Osteocyte (in vitro differentiated cells): ENCODE results near the gene PRIM2. TPM values are rescaled to one million over a fixed set of nuclear protein-coding genes. Genes with fewer than 3 reads are reported as not detected.
"Not testable (repeated sequence)": the region's sequence is repeated elsewhere in the genome, so short reads cannot be mapped to it uniquely, and the experiment has no call there.

Experiments used
- DNase-seq: peaks from one replicate; pipeline ENCODE4 v3.0.0; 2021; ENCODE audit warnings: mixed read lengths; ENCODE audit not compliant: unreplicated experiment; ENCODE audit errors: extremely low spot score
- H3K27ac Mint-ChIP-seq: one replicate; pipeline ENCODE4 v1.8.0; 2021; ENCODE audit warnings: mild to moderate bottlenecking, mixed read lengths; ENCODE audit not compliant: unreplicated experiment
- H3K27me3 Mint-ChIP-seq: one replicate; pipeline ENCODE4 v1.8.0; 2021; ENCODE audit warnings: mixed read lengths; ENCODE audit not compliant: unreplicated experiment
- H3K36me3 Mint-ChIP-seq: one replicate; pipeline ENCODE4 v1.8.0; 2021; ENCODE audit warnings: mixed read lengths; ENCODE audit not compliant: unreplicated experiment
- H3K4me1 Mint-ChIP-seq: one replicate; pipeline ENCODE4 v1.8.0; 2021; ENCODE audit warnings: mixed read lengths; ENCODE audit not compliant: unreplicated experiment
- H3K4me3 Mint-ChIP-seq: one replicate; pipeline ENCODE4 v1.8.0; 2021; ENCODE audit warnings: mild to moderate bottlenecking, moderate library complexity, mixed read lengths; ENCODE audit not compliant: unreplicated experiment
- H3K9me3 Mint-ChIP-seq: one replicate; pipeline ENCODE4 v1.8.0; 2021; ENCODE audit warnings: mixed read lengths; ENCODE audit not compliant: unreplicated experiment
- total RNA-seq: library from RNA; stranded (reverse); gene quantifications from 2 replicates; pipeline ENCODE4 v1.2.1, GENCODE V29; 2021
- TF ChIP-seq, protein P1 (sequence below): fragments of 200-600 bp; sonication (generic); IDR thresholded peaks from 2 replicates; pipeline ENCODE4 v1.5.0; 2021; ENCODE audit warnings: antibody characterized with exemption, mild to moderate bottlenecking, moderate library complexity

The PRIM2 gene
- total RNA-seq, 1 donor from 2014 or later: 10.4 TPM

GRCh38 chr6:57432919-57433684 is 115.7 kb downstream of the PRIM2 start:
- Mint-ChIP-seq H3K27me3 (no peaks in the 10 kb centered on the region), H3K27ac (peak overlapping the region; percentile 80), H3K9me3 (no peaks in the 10 kb centered on the region), H3K4me1 (peaks cover 39% of the 10 kb centered on the region), H3K36me3 (peaks cover 2% of the 10 kb centered on the region), H3K4me3 (no peak overlapping the region)
- TF ChIP-seq, protein P1, sequence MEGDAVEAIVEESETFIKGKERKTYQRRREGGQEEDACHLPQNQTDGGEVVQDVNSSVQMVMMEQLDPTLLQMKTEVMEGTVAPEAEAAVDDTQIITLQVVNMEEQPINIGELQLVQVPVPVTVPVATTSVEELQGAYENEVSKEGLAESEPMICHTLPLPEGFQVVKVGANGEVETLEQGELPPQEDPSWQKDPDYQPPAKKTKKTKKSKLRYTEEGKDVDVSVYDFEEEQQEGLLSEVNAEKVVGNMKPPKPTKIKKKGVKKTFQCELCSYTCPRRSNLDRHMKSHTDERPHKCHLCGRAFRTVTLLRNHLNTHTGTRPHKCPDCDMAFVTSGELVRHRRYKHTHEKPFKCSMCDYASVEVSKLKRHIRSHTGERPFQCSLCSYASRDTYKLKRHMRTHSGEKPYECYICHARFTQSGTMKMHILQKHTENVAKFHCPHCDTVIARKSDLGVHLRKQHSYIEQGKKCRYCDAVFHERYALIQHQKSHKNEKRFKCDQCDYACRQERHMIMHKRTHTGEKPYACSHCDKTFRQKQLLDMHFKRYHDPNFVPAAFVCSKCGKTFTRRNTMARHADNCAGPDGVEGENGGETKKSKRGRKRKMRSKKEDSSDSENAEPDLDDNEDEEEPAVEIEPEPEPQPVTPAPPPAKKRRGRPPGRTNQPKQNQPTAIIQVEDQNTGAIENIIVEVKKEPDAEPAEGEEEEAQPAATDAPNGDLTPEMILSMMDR: no peak
- DNase-seq: no peak

- not testable (repeated sequence) for DNase-seq, H3K36me3 Mint-ChIP-seq, H3K9me3 Mint-ChIP-seq, H3K27me3 Mint-ChIP-seq, H3K4me3 Mint-ChIP-seq
- H3K4me1 Mint-ChIP-seq: peaks cover 41% of the 10 kb centered on the region
- peak overlapping the region; percentile 21 for H3K27ac Mint-ChIP-seq
Observed at GRCh38 chr6:57433790-57434189, 116.4 kb downstream of the PRIM2 start.

DNA sequence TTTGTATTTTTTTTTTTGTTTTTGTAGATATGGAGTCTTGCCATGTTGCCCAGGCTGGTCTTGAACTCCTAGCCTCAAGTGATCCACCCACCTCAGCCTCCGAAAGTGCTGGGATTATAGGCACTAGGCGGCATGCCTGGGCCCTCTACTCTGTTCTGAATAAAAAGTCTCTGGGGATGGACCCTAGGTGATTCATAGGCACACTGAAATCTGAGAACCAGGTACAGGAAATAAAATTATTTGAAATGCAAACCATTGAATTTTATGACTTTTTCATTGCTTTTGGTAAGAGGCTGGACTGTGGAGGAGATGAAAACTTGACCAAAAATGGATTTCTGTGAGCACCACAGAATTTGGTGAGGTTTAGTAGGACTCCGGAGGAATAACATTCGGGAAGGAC is 117.5 kb downstream of the PRIM2 start:
- Mint-ChIP-seq H3K9me3 (no peaks in the 10 kb centered on the region), H3K27me3 (no peaks in the 10 kb centered on the region), H3K27ac (no peak overlapping the region), H3K36me3 (peaks cover 2% of the 10 kb centered on the region), H3K4me1 (peaks cover 41% of the 10 kb centered on the region), H3K4me3 (no peak overlapping the region)
- no peak for DNase-seq
- TF ChIP-seq, protein P1: no peak

DNA sequence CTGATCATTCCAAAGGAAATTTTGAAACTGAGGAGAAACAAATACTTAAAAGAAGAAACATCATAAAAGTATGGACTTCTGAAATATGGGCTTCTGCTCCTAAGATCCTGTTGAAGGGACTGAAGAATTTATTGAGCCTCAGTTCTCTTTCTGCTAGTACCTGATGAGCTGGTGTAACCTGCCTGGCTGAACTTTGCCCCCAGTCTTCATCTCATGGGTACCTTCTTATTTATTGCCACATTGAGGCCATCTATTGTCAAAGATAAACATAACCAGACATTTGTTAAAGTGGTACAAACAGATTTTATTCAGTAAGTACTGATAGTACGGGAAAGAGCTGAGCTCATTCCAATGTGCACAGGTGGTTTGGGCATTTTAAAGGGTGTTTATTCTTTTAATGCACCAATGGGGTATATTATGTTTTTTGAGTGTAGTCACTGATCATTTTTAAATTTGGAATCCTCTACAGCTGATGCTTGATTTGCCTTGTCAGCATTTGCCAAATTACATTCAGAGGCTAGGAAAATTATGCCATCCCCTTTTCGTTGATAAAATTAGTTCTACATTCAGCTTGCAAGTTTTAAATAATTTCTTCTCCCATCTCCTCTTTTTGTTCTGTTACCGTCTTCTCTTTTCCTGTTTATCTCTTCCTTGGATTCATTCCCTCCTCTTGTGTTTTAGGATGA is 118.2 kb downstream of the PRIM2 start:
- Mint-ChIP-seq H3K4me1 (peaks cover 41% of the 10 kb centered on the region), H3K27me3 (no peaks in the 10 kb centered on the region), H3K9me3 (no peaks in the 10 kb centered on the region), H3K36me3 (peaks cover 2% of the 10 kb centered on the region), H3K4me3 (no peak overlapping the region), H3K27ac (no peak overlapping the region)
- TF ChIP-seq, protein P1: no peak
- DNase-seq: no peak

DNA sequence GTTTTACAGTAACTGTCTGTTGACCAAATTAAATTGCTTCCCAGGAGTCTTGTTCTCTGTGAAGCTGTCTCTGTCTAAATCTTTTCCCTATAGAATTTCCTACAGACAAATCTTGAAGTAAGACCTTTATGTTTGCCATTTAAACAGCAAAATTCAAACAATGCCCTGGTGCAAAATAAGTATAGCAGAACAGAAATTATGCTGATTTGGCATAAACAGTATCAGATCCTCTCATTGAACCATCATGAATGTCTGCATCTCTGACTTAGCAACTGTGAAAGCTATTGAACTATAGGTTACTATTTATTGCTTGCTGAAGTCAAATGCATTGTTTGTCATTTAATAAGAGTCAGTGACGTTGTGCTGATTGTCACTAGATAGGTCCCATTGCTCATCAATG is 123.3 kb downstream of the PRIM2 start:
- not testable (repeated sequence) for H3K9me3 Mint-ChIP-seq, H3K4me3 Mint-ChIP-seq, DNase-seq, H3K27ac Mint-ChIP-seq, H3K4me1 Mint-ChIP-seq, H3K27me3 Mint-ChIP-seq, H3K36me3 Mint-ChIP-seq

DNA sequence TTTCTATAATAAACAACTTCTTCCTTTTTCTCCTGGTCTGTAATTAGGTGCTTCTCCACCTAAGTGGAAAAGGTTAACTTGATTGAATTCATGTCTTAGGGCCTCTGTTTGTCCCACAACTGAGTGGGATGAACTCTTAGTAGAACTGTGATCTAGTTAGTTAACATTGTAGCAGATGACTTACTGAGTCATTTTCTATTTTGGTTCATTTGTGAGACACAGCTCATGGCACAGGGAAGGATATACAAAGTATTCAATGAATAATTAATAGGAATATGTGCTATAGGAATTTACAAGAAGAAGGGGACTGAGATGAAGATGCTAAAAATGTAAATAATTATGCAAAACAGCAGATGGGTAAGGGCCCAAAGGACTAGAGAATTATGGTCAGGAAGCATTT is 124.7 kb downstream of the PRIM2 start:
- H3K4me3 Mint-ChIP-seq, H3K9me3 Mint-ChIP-seq, H3K27me3 Mint-ChIP-seq, H3K27ac Mint-ChIP-seq, DNase-seq, H3K4me1 Mint-ChIP-seq, H3K36me3 Mint-ChIP-seq: not testable (repeated sequence)

DNA sequence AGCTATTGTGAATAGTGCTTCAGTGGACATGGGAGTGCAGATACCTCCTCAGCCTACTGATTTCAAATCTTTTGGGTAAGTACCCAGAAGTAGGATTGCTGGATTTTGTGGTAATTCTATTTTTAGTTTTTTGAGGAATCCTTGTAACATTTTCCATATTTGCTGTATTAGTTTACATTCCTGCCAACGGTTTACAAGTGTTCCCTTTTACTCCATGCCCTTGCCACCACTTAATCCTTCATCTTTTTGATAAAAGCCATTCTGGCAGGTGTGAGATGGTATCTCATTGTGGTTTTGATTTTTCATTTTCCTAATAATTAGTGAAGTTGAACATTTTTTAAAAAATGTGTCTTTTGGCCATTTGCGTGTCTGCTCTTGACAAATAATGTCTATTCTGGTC is 125.8 kb downstream of the PRIM2 start:
- H3K4me1 Mint-ChIP-seq, DNase-seq, H3K9me3 Mint-ChIP-seq, H3K4me3 Mint-ChIP-seq, H3K36me3 Mint-ChIP-seq, H3K27ac Mint-ChIP-seq, H3K27me3 Mint-ChIP-seq: not testable (repeated sequence)

DNA sequence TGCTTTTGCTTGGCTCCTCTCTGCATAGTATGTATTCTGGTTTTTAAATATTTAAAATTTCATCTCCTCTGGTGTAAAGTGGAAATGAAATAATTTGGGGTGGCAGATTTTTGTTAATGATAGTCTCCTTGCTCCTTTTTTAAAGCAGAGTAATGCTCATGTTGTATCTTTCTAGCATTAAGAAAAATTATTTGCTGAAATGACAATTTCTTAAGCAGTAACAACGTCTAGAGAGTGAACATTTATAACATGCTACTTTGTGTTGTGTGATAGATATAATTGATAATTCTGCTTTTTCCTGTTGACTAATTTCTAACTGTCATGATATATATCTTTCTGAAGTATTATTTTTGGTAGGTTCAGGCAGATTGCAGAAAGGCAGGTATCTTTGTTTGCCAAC is 127.4 kb downstream of the PRIM2 start:
- not testable (repeated sequence) for DNase-seq, H3K27me3 Mint-ChIP-seq, H3K4me1 Mint-ChIP-seq, H3K27ac Mint-ChIP-seq, H3K9me3 Mint-ChIP-seq, H3K36me3 Mint-ChIP-seq, H3K4me3 Mint-ChIP-seq

GRCh38 chr6:57445379-57445778 is 127.9 kb downstream of the PRIM2 start:
- not testable (repeated sequence) for H3K27ac Mint-ChIP-seq, H3K4me3 Mint-ChIP-seq, H3K36me3 Mint-ChIP-seq, H3K9me3 Mint-ChIP-seq, DNase-seq, H3K4me1 Mint-ChIP-seq, H3K27me3 Mint-ChIP-seq
